Smooth muscle cell (in vitro differentiated cells): ENCODE measurements around the gene SPIB. TPM values are rescaled to one million over a fixed set of nuclear protein-coding genes. Genes with fewer than 3 reads are reported as not detected.

Source experiments
- DNase-seq: peaks from one replicate; lab custom pipeline; 2025; ENCODE audit not compliant: unreplicated experiment; lab: John Stamatoyannopoulos, UW
- H2AFZ ChIP-seq: fragments of 200-600 bp; sonication (generic); 2 replicates; pipeline ENCODE4 v1.6.0; 2016; ENCODE audit warnings: antibody characterized with exemption, low read depth, mild to moderate bottlenecking
- H3F3A ChIP-seq: fragments of 200-600 bp; sonication (generic); 2 replicates; pipeline ENCODE4 v1.6.0; 2017; ENCODE audit warnings: antibody characterized with exemption, low read depth
- H3K27ac ChIP-seq: fragments of 200-600 bp; sonication (generic); 2 replicates; pipeline ENCODE4 v1.5.1; 2016; ENCODE audit warnings: low read depth, mild to moderate bottlenecking
- H3K27me3 ChIP-seq: fragments of 200-600 bp; sonication (generic); 2 replicates; pipeline ENCODE4 v1.6.1; 2016; ENCODE audit warnings: low read depth, mild to moderate bottlenecking
- H3K36me3 ChIP-seq: fragments of 200-600 bp; sonication (generic); 2 replicates; pipeline ENCODE4 v1.5.1; 2016; ENCODE audit warnings: low read depth
- H3K4me1 ChIP-seq: fragments of 200-600 bp; sonication (generic); 2 replicates; pipeline ENCODE4 v1.5.1; 2016; ENCODE audit warnings: low read depth
- H3K4me2 ChIP-seq: fragments of 200-600 bp; sonication (generic); 2 replicates; pipeline ENCODE4 v1.6.0; 2016; ENCODE audit warnings: mild to moderate bottlenecking
- H3K4me3 ChIP-seq: fragments of 200-600 bp; sonication (generic); 2 replicates; pipeline ENCODE4 v1.5.1; 2016; ENCODE audit warnings: mild to moderate bottlenecking
- H3K79me2 ChIP-seq: fragments of 200-600 bp; sonication (generic); 2 replicates; pipeline ENCODE4 v1.6.0; 2016; ENCODE audit warnings: low read depth, mild to moderate bottlenecking
- H3K9ac ChIP-seq: fragments of 200-600 bp; sonication (generic); 2 replicates; pipeline ENCODE4 v1.6.0; 2016; ENCODE audit warnings: low read depth
- H3K9me3 ChIP-seq: fragments of 200-600 bp; sonication (generic); replicated peaks from 2 replicates; pipeline ENCODE4 v1.5.1; 2016; ENCODE audit warnings: low read depth
- H4K20me1 ChIP-seq: fragments of 200-600 bp; sonication (generic); 2 replicates; pipeline ENCODE4 v1.6.0; 2016; ENCODE audit warnings: low read depth
- WGBS: methylation state at CpG from one replicate; pipeline ENCODE4 v1.1.7; 2016; ENCODE audit warnings: low lambda C conversion rate; 5-methylcytosine and 5-hydroxymethylcytosine counted together
- polyA plus RNA-seq: library from polyadenylated mRNA; unstranded; fragments of >200 nt; fragmentation: Nextera tagmentation; extraction: Ambion mirVana; gene quantifications from 2 replicates; pipeline ENCODE4 v1.2.1, GENCODE V29; 2016
- total RNA-seq: library from RNA; depleted of rRNA; stranded (reverse); fragments of >200 nt; gene quantifications from 2 replicates; pipeline ENCODE4 v1.2.3, GENCODE V29; 2014
- TF ChIP-seq, protein P1 (sequence below): fragments of 200-600 bp; sonication (generic); IDR thresholded peaks from 2 replicates; pipeline ENCODE4 v1.5.1; 2017; ENCODE audit warnings: borderline replicate concordance, mild to moderate bottlenecking, antibody characterized with exemption; ENCODE audit not compliant: insufficient read depth, poor library complexity, severe bottlenecking

The SPIB gene
- total and polyA plus RNA-seq, 2 experiments from 2014 or later = not detected

DNA sequence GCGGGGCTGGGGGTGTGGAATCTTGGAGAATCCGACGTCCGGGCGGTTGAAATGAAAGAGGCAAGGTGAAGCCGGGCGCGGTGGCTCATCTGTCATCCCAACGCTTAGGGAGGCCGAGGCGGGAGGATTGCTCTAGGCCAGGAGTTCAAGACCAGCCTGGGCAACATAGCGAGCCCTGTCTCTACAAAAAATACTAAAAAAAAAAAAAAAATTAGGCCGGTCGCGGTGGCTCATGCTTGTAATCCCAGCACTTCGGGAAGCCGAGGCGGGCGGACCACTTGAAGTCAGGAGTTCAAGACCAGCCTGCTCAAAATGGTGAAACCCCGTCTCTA, 58.1 kb downstream of the SPIB start:
- 24% methylated on average over 20 of the region's 20 CpGs for WGBS

DNA sequence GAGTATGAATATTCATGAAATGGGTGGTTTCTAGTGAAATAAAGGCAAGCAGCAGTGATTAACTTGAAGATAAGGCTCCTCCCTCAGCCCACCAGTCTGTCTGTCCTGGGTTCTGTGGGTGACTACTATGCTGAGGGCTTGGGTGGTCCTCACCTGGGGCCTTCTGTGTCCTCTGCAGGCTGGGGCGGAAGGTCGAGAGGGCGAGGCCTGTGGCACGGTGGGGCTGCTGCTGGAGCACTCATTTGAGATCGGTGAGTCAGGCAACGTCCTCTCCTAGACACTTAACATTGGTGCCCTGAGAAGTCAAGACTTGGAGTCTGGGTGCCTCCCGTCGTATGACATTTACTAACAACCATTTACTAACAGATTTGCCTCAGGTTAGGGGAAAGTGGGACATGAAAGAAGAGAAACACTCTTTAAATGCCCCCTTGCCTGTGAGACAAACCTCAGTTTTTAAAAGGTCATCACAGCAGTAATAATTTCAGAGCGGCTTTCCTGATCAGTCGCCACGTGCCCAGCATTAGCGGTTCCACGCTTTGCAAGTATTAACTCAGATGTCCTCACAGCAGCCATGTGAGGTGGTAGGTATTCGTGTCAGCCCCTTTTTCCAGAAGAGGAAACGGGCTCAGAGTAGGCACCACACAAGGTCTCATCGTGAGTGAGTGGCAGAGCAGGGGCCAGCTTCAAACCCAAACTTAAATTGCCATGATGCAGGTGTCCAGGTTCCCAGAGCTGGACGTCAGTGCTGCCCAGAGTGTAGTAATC, 59.2 kb downstream of the SPIB start:
- Histone ChIP-seq H3K4me2 (peak overlapping the region; percentile 98), H3F3A (peaks cover 6% of the 10 kb centered on the region), H2AFZ (no peak overlapping the region), H3K27ac (no peak overlapping the region), H3K36me3 (no peaks in the 10 kb centered on the region), H3K4me3 (peak overlapping the region; percentile 97), H3K79me2 (peaks cover 16% of the 10 kb centered on the region), H3K27me3 (no peaks in the 10 kb centered on the region), H3K4me1 (peaks cover 7% of the 10 kb centered on the region), H3K9ac (no peak overlapping the region), H3K9me3 (no peaks in the 10 kb centered on the region), H4K20me1 (peaks cover 24% of the 10 kb centered on the region)
- WGBS = 94% methylated on average over 17 of the region's 17 CpGs
- TF ChIP-seq, protein P1, sequence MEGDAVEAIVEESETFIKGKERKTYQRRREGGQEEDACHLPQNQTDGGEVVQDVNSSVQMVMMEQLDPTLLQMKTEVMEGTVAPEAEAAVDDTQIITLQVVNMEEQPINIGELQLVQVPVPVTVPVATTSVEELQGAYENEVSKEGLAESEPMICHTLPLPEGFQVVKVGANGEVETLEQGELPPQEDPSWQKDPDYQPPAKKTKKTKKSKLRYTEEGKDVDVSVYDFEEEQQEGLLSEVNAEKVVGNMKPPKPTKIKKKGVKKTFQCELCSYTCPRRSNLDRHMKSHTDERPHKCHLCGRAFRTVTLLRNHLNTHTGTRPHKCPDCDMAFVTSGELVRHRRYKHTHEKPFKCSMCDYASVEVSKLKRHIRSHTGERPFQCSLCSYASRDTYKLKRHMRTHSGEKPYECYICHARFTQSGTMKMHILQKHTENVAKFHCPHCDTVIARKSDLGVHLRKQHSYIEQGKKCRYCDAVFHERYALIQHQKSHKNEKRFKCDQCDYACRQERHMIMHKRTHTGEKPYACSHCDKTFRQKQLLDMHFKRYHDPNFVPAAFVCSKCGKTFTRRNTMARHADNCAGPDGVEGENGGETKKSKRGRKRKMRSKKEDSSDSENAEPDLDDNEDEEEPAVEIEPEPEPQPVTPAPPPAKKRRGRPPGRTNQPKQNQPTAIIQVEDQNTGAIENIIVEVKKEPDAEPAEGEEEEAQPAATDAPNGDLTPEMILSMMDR = no peak
- no peak for DNase-seq

More for the DNA sequence above, 58.1 kb downstream of the SPIB start:
- DNase-seq = no peak
- Histone ChIP-seq H3K79me2 (peaks cover 16% of the 10 kb centered on the region), H2AFZ (peak overlapping the region; percentile 100), H3K4me3 (peak overlapping the region; percentile 97), H3K4me2 (peak overlapping the region; percentile 98), H3K27ac (no peak overlapping the region), H3K9me3 (no peaks in the 10 kb centered on the region), H3K36me3 (no peaks in the 10 kb centered on the region), H4K20me1 (peaks cover 24% of the 10 kb centered on the region), H3K27me3 (no peaks in the 10 kb centered on the region), H3F3A (peaks cover 6% of the 10 kb centered on the region), H3K9ac (peak overlapping the region; percentile 85), H3K4me1 (peaks cover 7% of the 10 kb centered on the region)
- TF ChIP-seq, protein P1 = no peak

DNA sequence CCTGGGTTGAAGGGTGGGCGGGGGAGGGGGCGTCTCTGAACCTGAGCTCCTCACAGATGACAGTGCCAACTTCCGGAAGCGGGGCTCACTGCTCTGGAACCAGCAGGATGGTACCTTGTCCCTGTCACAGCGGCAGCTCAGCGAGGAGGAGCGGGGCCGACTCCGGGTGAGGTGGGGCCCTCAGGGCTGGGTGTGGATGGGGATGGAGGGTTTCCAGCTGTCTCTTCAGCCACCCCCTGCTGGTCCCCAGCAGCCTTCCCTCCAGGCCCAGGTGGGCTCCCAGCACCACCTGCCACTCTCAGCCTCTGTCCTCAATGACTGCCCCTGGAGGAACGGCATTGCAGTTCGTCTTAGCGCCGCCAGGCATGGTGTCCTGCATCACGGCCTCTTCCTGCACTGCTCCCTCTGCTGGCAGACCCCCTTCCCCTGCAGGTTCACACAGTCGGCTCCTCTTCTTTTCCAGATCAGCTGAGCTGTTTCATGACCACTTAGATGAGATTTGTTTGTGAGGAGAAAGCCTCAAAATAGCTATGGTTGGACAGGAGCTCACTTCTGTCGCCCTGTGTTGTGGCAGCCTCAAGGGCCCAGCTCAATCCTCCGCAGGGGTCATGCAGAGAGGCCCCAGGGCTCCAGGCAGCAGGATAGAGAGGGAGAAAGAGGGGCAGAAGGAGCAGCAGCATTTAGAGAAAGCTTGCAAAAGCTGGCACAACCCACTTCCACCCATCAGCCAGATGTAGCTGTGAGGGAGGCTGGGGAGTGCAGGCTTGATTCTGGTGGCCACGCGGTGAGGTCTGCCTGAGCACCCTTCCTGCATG, 60.4 kb downstream of the SPIB start:
- no peaks in the 10 kb centered on the region for H3K27me3 ChIP-seq
- H3K9me3 ChIP-seq = no peaks in the 10 kb centered on the region
- TF ChIP-seq, protein P1 = peak; percentile 39
- peaks cover 6% of the 10 kb centered on the region for H3F3A ChIP-seq
- H3K79me2 ChIP-seq = peaks cover 16% of the 10 kb centered on the region
- H3K36me3 ChIP-seq = no peaks in the 10 kb centered on the region
- no peak overlapping the region for H2AFZ ChIP-seq
- DNase-seq = no peak
- H4K20me1 ChIP-seq = peaks cover 24% of the 10 kb centered on the region
- H3K9ac ChIP-seq = no peak overlapping the region
- no peak overlapping the region for H3K27ac ChIP-seq
- 87% methylated on average over 19 of the region's 19 CpGs for WGBS
- H3K4me2 ChIP-seq = no peak overlapping the region
- peaks cover 7% of the 10 kb centered on the region for H3K4me1 ChIP-seq
- no peak overlapping the region for H3K4me3 ChIP-seq
